Measurements from ENCODE around the gene MAGI2.

MAGI2 gene

GRCh38 chr7:79272066-79272669 is 181.3 kb downstream of the MAGI2 start:
- Mint-ChIP-seq H3K36me3 (no peaks in the 10 kb centered on the region), H3K27ac (no peak overlapping the region), H3K9me3 (no peaks in the 10 kb centered on the region), H3K4me1 (no peaks in the 10 kb centered on the region), H3K27me3 (no peaks in the 10 kb centered on the region), H3K4me3 (no peak overlapping the region)
- DNase-seq, result no peak
- CTCF ChIA-PET, result no interaction called here

GRCh38 chr7:79268730-79269129 is 184.7 kb downstream of the MAGI2 start:
- CTCF ChIA-PET, result interaction anchor here (0.7 kb wide), 1 partner anchor 10 kb away, joined by 3 read pairs; no protein-coding TSS in a partner anchor
- H3K4me3 Mint-ChIP-seq, result no peak overlapping the region
- no peak overlapping the region for H3K27ac Mint-ChIP-seq
- no peaks in the 10 kb centered on the region for H3K9me3 Mint-ChIP-seq
- H3K27me3 Mint-ChIP-seq, result no peaks in the 10 kb centered on the region
- H3K36me3 Mint-ChIP-seq, result no peaks in the 10 kb centered on the region
- H3K4me1 Mint-ChIP-seq, result no peaks in the 10 kb centered on the region
- no peak for DNase-seq

GRCh38 chr7:79258826-79259225 is 194.6 kb downstream of the MAGI2 start:
- Mint-ChIP-seq H3K36me3 (no peaks in the 10 kb centered on the region), H3K27ac (no peak overlapping the region), H3K4me1 (no peaks in the 10 kb centered on the region), H3K9me3 (no peaks in the 10 kb centered on the region), H3K27me3 (no peaks in the 10 kb centered on the region), H3K4me3 (no peak overlapping the region)
- DNase-seq, result no peak
- CTCF ChIA-PET, result no interaction called here

GRCh38 chr7:79257959-79258358 is 195.5 kb downstream of the MAGI2 start:
- CTCF ChIA-PET, result no interaction called here
- no peak overlapping the region for H3K4me3 Mint-ChIP-seq
- no peak for DNase-seq
- H3K27ac Mint-ChIP-seq, result no peak overlapping the region
- H3K9me3 Mint-ChIP-seq, result no peaks in the 10 kb centered on the region
- H3K4me1 Mint-ChIP-seq, result no peaks in the 10 kb centered on the region
- no peaks in the 10 kb centered on the region for H3K36me3 Mint-ChIP-seq
- no peaks in the 10 kb centered on the region for H3K27me3 Mint-ChIP-seq

GRCh38 chr7:79245623-79246249 is 207.7 kb downstream of the MAGI2 start:
- no peak overlapping the region for H3K27ac Mint-ChIP-seq
- H3K36me3 Mint-ChIP-seq, result no peaks in the 10 kb centered on the region
- no peaks in the 10 kb centered on the region for H3K27me3 Mint-ChIP-seq
- no peaks in the 10 kb centered on the region for H3K9me3 Mint-ChIP-seq
- no peak for DNase-seq
- H3K4me1 Mint-ChIP-seq, result no peaks in the 10 kb centered on the region
- no peak overlapping the region for H3K4me3 Mint-ChIP-seq
- CTCF ChIA-PET, result no interaction called here

GRCh38 chr7:79244482-79244881 is 209.0 kb downstream of the MAGI2 start:
- Mint-ChIP-seq H3K27ac (no peak overlapping the region), H3K27me3 (no peaks in the 10 kb centered on the region), H3K36me3 (no peaks in the 10 kb centered on the region), H3K4me3 (no peak overlapping the region), H3K9me3 (no peaks in the 10 kb centered on the region), H3K4me1 (no peaks in the 10 kb centered on the region)
- CTCF ChIA-PET, result no interaction called here
- no peak for DNase-seq

GRCh38 chr7:79241288-79242060 is 212.0 kb downstream of the MAGI2 start:
- no peaks in the 10 kb centered on the region for H3K4me1 Mint-ChIP-seq
- no peaks in the 10 kb centered on the region for H3K27me3 Mint-ChIP-seq
- H3K27ac Mint-ChIP-seq, result no peak overlapping the region
- H3K4me3 Mint-ChIP-seq, result no peak overlapping the region
- CTCF ChIA-PET, result no interaction called here
- no peaks in the 10 kb centered on the region for H3K36me3 Mint-ChIP-seq
- H3K9me3 Mint-ChIP-seq, result no peaks in the 10 kb centered on the region
- no peak for DNase-seq

GRCh38 chr7:79240413-79240812 is 213.1 kb downstream of the MAGI2 start:
- CTCF ChIA-PET, result no interaction called here
- Mint-ChIP-seq H3K4me3 (no peak overlapping the region), H3K27ac (no peak overlapping the region), H3K27me3 (no peaks in the 10 kb centered on the region), H3K36me3 (no peaks in the 10 kb centered on the region), H3K9me3 (peaks cover 3% of the 10 kb centered on the region), H3K4me1 (no peaks in the 10 kb centered on the region)
- DNase-seq, result no peak

- Mint-ChIP-seq H3K27me3 (no peaks in the 10 kb centered on the region), H3K9me3 (peaks cover 3% of the 10 kb centered on the region), H3K4me1 (no peaks in the 10 kb centered on the region), H3K36me3 (no peaks in the 10 kb centered on the region), H3K4me3 (no peak overlapping the region), H3K27ac (no peak overlapping the region)
- CTCF ChIA-PET, result no interaction called here
- DNase-seq, result no peak
Measured at GRCh38 chr7:79236352-79237028, 217.0 kb downstream of the MAGI2 start.

- CTCF ChIA-PET, result no interaction called here
- no peaks in the 10 kb centered on the region for H3K4me1 Mint-ChIP-seq
- no peaks in the 10 kb centered on the region for H3K27me3 Mint-ChIP-seq
- H3K27ac Mint-ChIP-seq, result no peak overlapping the region
- no peaks in the 10 kb centered on the region for H3K36me3 Mint-ChIP-seq
- H3K9me3 Mint-ChIP-seq, result no peaks in the 10 kb centered on the region
- no peak overlapping the region for H3K4me3 Mint-ChIP-seq
- DNase-seq, result no peak
Measured at GRCh38 chr7:79227044-79227443, 226.4 kb downstream of the MAGI2 start.

- H3K36me3 Mint-ChIP-seq, result no peaks in the 10 kb centered on the region
- H3K4me3 Mint-ChIP-seq, result no peak overlapping the region
- no peak for DNase-seq
- no peaks in the 10 kb centered on the region for H3K4me1 Mint-ChIP-seq
- no peaks in the 10 kb centered on the region for H3K9me3 Mint-ChIP-seq
- H3K27ac Mint-ChIP-seq, result no peak overlapping the region
- CTCF ChIA-PET, result no interaction called here
- no peaks in the 10 kb centered on the region for H3K27me3 Mint-ChIP-seq
Measured at GRCh38 chr7:79221211-79221610, 232.3 kb downstream of the MAGI2 start.

- H3K36me3 Mint-ChIP-seq, result no peaks in the 10 kb centered on the region
- no peaks in the 10 kb centered on the region for H3K9me3 Mint-ChIP-seq
- H3K4me3 Mint-ChIP-seq, result no peak overlapping the region
- H3K27me3 Mint-ChIP-seq, result no peaks in the 10 kb centered on the region
- no peak for DNase-seq
- CTCF ChIA-PET, result no interaction called here
- H3K4me1 Mint-ChIP-seq, result no peaks in the 10 kb centered on the region
- H3K27ac Mint-ChIP-seq, result no peak overlapping the region
Measured at GRCh38 chr7:79217976-79218626, 235.4 kb downstream of the MAGI2 start.

GRCh38 chr7:79217468-79217867 is 236.0 kb downstream of the MAGI2 start:
- Mint-ChIP-seq H3K4me3 (no peak overlapping the region), H3K4me1 (no peaks in the 10 kb centered on the region), H3K27me3 (no peaks in the 10 kb centered on the region), H3K9me3 (no peaks in the 10 kb centered on the region), H3K36me3 (no peaks in the 10 kb centered on the region), H3K27ac (no peak overlapping the region)
- CTCF ChIA-PET, result no interaction called here
- DNase-seq, result no peak

- CTCF ChIA-PET, result no interaction called here
Measured at GRCh38 chr7:79216236-79216635, 237.2 kb downstream of the MAGI2 start.

More at GRCh38 chr7:79216236-79216635, 237.2 kb downstream of the MAGI2 start:
- Mint-ChIP-seq H3K36me3 (no peaks in the 10 kb centered on the region), H3K4me1 (no peaks in the 10 kb centered on the region), H3K27me3 (no peaks in the 10 kb centered on the region), H3K9me3 (no peaks in the 10 kb centered on the region), H3K27ac (no peak overlapping the region), H3K4me3 (no peak overlapping the region)
- DNase-seq, result no peak

All from activated naive CD4-positive, alpha-beta T cell treated with anti-CD3 and anti-CD28 coated beads, Interleukin-2, amount 10 ng/mL, durations not matched to agents 7 days and 5 days (primary cell).